NT2/D1 (cell line): ENCODE results near the gene PITPNM3.
"Not testable (repeated sequence)": the region's sequence is repeated elsewhere in the genome, so short reads cannot be mapped to it uniquely, and the experiment has no call there.

Experiments used
- DNase-seq: peaks from one replicate; pipeline ENCODE4 v3.0.0-alpha.2; 2011; ENCODE audit warnings: low read depth, low spot score
- H3K27me3 ChIP-seq: 2 replicates; pipeline ENCODE4 v1.6.0; 2011; ENCODE audit warnings: mild to moderate bottlenecking; ENCODE audit not compliant: insufficient read length, insufficient read depth
- H3K36me3 ChIP-seq: 2 replicates; pipeline ENCODE4 v1.6.1; 2011; ENCODE audit warnings: mild to moderate bottlenecking, low read length, mixed read lengths; ENCODE audit not compliant: insufficient read depth, insufficient read length
- H3K4me1 ChIP-seq: 2 replicates; pipeline ENCODE4 v1.5.1; 2011; ENCODE audit not compliant: insufficient read depth, insufficient read length
- H3K4me3 ChIP-seq: 2 replicates; pipeline ENCODE4 v1.5.1; 2011; ENCODE audit warnings: low read depth; ENCODE audit not compliant: insufficient read length
- H3K9ac ChIP-seq: 2 replicates; pipeline ENCODE4 v1.6.0; 2011; ENCODE audit warnings: low read depth; ENCODE audit not compliant: insufficient read length
- H3K9me3 ChIP-seq: 2 replicates; pipeline ENCODE4 v1.5.1; 2011; ENCODE audit warnings: mild to moderate bottlenecking, low read length; ENCODE audit not compliant: insufficient read depth
- SUZ12 ChIP-seq: IDR thresholded peaks from 2 replicates; pipeline ENCODE4 v1.6.1; 2011; ENCODE audit not compliant: insufficient read length, insufficient read depth; ENCODE audit errors: extremely low read depth
- YY1 ChIP-seq: IDR thresholded peaks from 2 replicates; pipeline ENCODE4 v1.6.1; 2011; ENCODE audit not compliant: insufficient read length, insufficient read depth
- ZNF274 ChIP-seq: IDR thresholded peaks from 2 replicates; pipeline ENCODE4 v1.6.1; 2011; ENCODE audit warnings: mild to moderate bottlenecking, low read depth, low read length

Gene PITPNM3

GRCh38 chr17:6596511-6596910 is 40.2 kb upstream of the PITPNM3 start:
- Histone ChIP-seq H3K27me3 (no peaks in the 10 kb centered on the region), H3K9ac (no peak overlapping the region), H3K9me3 (no peaks in the 10 kb centered on the region), H3K4me3 (no peak overlapping the region), H3K4me1 (no peaks in the 10 kb centered on the region), H3K36me3 (peaks cover 36% of the 10 kb centered on the region)
- DNase-seq = no peak
- TF ChIP-seq YY1 = no peak
- no peak for TF ChIP-seq SUZ12
- no peak for TF ChIP-seq ZNF274

DNA sequence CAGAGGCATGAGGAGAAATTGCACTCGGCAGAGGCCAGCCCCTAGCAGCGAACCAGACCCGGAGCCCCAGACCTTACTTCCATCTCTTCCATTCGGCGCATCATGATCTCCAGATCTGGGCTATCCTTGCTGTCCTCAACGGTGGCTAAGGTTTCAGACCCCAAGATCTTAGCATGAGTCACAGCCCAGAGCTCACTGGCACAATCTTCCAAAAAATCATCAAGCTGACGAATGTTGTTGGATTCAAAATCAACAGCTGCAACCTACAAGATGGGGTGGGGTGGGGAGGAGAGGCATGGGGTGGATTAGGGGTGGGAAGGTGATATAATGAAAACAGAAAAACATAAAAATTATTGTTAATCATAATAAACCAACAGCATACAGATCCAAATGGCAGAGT is 39.7 kb upstream of the PITPNM3 start:
- no peaks in the 10 kb centered on the region for H3K4me1 ChIP-seq
- TF ChIP-seq YY1 (no peak), SUZ12 (no peak), ZNF274 (no peak)
- no peaks in the 10 kb centered on the region for H3K27me3 ChIP-seq
- H3K36me3 ChIP-seq = peaks cover 32% of the 10 kb centered on the region
- no peak overlapping the region for H3K9ac ChIP-seq
- no peak for DNase-seq
- no peak overlapping the region for H3K4me3 ChIP-seq
- no peaks in the 10 kb centered on the region for H3K9me3 ChIP-seq

GRCh38 chr17:6593371-6593770 is 37.0 kb upstream of the PITPNM3 start:
- DNase-seq, H3K4me1 ChIP-seq, H3K27me3 ChIP-seq, H3K9ac ChIP-seq, H3K4me3 ChIP-seq, H3K9me3 ChIP-seq: not testable (repeated sequence)
- peaks cover 44% of the 10 kb centered on the region for H3K36me3 ChIP-seq

GRCh38 chr17:6592173-6592572 is 35.8 kb upstream of the PITPNM3 start:
- Histone ChIP-seq H3K4me1 (no peaks in the 10 kb centered on the region), H3K9ac (no peak overlapping the region), H3K36me3 (peaks cover 51% of the 10 kb centered on the region), H3K27me3 (no peaks in the 10 kb centered on the region), H3K9me3 (no peaks in the 10 kb centered on the region), H3K4me3 (no peak overlapping the region)
- no peak for DNase-seq
- TF ChIP-seq SUZ12 = no peak
- no peak for TF ChIP-seq ZNF274
- TF ChIP-seq YY1 = no peak

- H3K36me3 ChIP-seq = peaks cover 54% of the 10 kb centered on the region
- no peak overlapping the region for H3K4me3 ChIP-seq
- TF ChIP-seq ZNF274 (no peak), SUZ12 (no peak), YY1 (no peak)
- no peak overlapping the region for H3K9ac ChIP-seq
- H3K27me3 ChIP-seq = no peaks in the 10 kb centered on the region
- no peaks in the 10 kb centered on the region for H3K4me1 ChIP-seq
- H3K9me3 ChIP-seq = no peaks in the 10 kb centered on the region
- no peak for DNase-seq
These were observed 35.3 kb upstream of the PITPNM3 start for GRCh38 chr17:6591599-6592158.

DNA sequence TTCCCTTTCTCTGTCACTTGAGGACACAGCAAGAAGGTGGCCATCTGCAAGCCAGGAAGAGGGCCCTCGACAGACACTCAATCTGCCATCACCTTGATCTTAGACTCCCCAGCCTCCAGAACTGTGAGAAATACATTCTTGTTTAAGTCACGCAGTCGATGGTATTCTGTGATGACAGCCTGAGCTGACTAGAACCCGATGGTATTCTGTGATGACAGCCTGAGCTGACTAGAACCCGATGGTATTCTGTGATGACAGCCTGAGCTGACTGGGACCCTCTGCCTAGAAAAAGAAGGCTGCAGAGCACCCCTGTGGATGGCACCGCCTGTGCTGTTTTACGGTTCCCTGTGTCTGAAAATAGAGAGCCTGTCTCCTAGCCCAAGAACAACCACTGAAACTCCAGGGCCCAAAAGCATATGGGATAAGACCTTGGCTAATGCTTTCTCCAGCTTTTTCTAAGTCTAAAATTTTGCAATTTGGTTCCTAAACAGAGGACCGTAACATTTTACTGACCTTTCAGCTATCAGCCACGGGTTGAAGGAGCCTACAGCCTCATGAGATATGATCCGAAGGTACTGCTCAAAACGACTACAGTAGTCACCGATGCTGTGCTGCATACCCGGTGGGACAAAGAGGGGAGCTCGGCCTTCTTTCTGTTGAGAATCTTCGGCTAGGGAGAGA is 33.1 kb upstream of the PITPNM3 start:
- Histone ChIP-seq H3K9me3 (no peaks in the 10 kb centered on the region), H3K4me3 (no peak overlapping the region), H3K27me3 (no peaks in the 10 kb centered on the region), H3K36me3 (peaks cover 56% of the 10 kb centered on the region), H3K4me1 (no peaks in the 10 kb centered on the region), H3K9ac (no peak overlapping the region)
- DNase-seq = no peak
- TF ChIP-seq SUZ12 = no peak
- TF ChIP-seq ZNF274 = no peak
- no peak for TF ChIP-seq YY1

- no peak for DNase-seq
- no peaks in the 10 kb centered on the region for H3K27me3 ChIP-seq
- H3K9ac ChIP-seq = no peak overlapping the region
- H3K9me3 ChIP-seq = peaks cover 6% of the 10 kb centered on the region; the same call in 1 of the 2 replicates
- H3K4me1 ChIP-seq = no peaks in the 10 kb centered on the region
- no peak overlapping the region for H3K4me3 ChIP-seq
- TF ChIP-seq SUZ12 = no peak
- no peak for TF ChIP-seq YY1
- no peak for TF ChIP-seq ZNF274
- H3K36me3 ChIP-seq = peaks cover 64% of the 10 kb centered on the region
These were observed 31.8 kb upstream of the PITPNM3 start for GRCh38 chr17:6588165-6588564.

GRCh38 chr17:6587310-6587709 is 31.0 kb upstream of the PITPNM3 start:
- Histone ChIP-seq H3K27me3 (no peaks in the 10 kb centered on the region), H3K9ac (no peak overlapping the region), H3K36me3 (peaks cover 65% of the 10 kb centered on the region), H3K9me3 (peaks cover 6% of the 10 kb centered on the region; the same call in 1 of the 2 replicates), H3K4me1 (no peaks in the 10 kb centered on the region), H3K4me3 (no peak overlapping the region)
- no peak for TF ChIP-seq SUZ12
- TF ChIP-seq ZNF274 = no peak
- TF ChIP-seq YY1 = no peak
- no peak for DNase-seq
